GM21390 (cell line): Measurements from ENCODE around the gene FAF1.
"Not testable (repeated sequence)": the region's sequence is repeated elsewhere in the genome, so short reads cannot be mapped to it uniquely, and the experiment has no call there.

ENCODE experiments used
- ATAC-seq: cut with Tn5 transposase; IDR thresholded peaks from one replicate; pipeline ENCODE4 v1.9.1; 2021; ENCODE audit not compliant: unreplicated experiment

Gene FAF1

DNA sequence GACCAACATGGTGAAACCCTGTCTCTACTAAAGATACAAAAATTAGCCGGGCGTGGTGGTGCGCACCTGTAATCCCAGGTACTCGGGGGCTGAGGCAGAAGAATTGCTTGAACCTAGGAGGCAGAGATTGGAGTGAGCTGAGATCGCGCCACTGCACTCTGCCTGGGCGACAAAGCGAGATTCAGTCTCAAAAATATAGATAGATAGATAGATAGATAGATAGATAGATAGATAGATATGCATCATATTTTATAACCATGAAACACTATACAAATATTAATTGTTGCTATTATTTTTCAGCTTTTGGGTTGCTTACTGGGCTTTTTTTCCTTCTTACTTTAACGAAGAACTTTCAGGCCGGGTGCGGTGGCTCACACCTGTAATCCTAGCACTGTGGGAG, 4.8 kb upstream of the FAF1 start:
- ATAC-seq: no peak

DNA sequence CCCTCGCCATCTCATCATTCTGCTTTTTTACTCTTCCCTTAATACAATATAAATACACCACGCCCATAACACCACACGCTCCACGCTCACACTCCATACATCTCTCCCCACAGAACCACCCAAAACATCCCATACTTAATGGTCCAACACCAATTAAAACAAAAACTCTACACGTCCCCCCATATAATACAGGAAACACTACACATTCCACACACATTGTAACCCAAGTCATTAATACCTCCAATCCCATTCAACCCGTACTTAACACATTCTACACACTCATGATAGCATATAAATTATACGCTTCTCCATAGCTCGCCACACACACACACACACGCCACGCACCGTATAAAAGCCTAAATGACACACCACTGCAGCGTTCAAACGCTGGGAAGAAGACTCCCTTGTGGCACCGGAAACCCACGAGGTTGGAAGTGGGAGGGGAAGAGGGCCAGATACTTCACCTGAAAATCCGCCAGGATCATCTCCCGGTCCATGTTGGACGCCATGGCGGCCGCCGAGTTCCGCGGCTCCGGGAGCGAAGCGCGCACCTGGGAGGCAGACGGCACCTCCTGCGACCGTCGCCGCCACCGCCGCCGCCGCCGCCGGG, 659 bp downstream of the FAF1 start:
- ATAC-seq: peak; percentile 8

GRCh38 chr1:50955116-50955515, 5.0 kb downstream of the FAF1 start:
- no peak for ATAC-seq

GRCh38 chr1:50952566-50952965, 7.5 kb downstream of the FAF1 start:
- ATAC-seq: not testable (repeated sequence)

GRCh38 chr1:50950396-50950795, 9.7 kb downstream of the FAF1 start:
- ATAC-seq: no peak

GRCh38 chr1:50949286-50949982, 10.6 kb downstream of the FAF1 start:
- no peak for ATAC-seq

DNA sequence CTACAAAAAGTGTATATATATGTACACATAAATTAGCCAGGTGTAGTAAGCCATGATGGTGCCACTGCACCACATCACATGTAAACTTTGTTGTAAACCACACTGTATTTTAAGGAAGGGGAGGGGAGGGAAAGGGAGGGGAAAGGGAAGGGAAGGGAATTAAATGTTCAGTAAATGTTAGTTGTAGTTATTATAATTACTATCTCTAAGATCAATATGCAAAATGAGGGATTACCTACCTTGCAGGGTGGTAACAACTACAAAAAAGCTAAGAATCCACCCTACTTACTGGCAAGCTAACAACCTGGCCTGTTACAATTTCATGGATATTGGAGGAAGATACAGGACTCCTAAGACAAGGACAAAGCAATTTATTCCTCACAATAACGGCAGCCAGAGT, 17.7 kb downstream of the FAF1 start:
- no peak for ATAC-seq

DNA sequence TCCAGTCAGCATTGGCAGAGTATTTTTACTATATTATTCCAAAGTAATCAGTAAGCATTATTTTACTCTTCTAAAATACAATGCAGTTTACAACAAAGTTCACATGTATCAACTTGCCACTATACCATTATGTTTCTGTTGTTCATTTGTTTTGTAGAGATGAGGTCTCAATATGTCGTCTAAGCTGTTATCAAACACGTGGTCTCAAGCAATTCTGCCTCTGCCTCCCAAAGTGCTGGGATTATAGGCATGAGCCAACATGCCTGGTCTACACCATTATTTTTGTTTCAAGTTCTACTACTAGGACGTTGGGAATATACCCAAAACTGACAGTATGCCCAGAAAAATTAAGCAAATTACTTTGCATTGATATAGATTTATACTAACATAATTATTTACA, 19.8 kb downstream of the FAF1 start:
- no peak for ATAC-seq

DNA sequence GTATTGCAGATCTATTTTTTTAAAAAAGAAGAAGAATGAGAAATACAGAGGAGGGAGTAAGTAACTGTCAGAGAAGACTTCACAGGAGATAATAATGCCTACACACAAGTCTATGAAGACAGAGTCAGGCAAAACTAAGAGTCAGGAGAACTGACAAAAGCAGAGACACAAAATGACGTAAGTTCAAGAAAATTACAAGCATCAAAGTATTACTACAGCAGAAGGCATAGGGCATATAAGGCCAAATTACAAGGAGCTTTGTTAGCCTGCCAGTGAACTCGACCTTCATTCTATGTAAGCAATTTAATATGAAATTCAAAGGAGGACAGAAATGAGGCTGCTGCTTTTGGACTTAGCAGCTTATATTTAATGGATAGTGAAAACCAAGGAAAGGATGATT, 23.7 kb downstream of the FAF1 start:
- no peak for ATAC-seq

DNA sequence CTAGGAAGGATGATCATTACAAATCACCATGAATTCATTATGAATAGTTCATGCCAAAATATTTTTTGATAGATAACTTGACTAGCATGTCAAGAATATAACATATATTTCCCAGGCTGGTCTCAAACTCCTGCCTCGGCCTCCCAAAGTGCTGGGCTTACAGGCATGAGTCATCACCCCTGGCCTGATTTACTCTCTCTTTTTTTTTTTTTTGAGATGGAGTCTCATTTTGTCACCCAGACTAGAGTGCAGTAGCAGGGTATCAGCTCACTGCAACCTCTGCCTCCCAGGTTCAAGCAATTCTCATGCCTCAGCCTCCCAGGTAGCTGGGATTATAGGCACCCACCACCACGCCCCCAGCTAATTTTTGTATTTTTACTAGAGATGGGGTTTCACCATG, 24.8 kb downstream of the FAF1 start:
- not testable (repeated sequence) for ATAC-seq

- no peak for ATAC-seq
These were observed 25.2 kb downstream of the FAF1 start for GRCh38 chr1:50934838-50935237.

- ATAC-seq: not testable (repeated sequence)
These were observed 26.3 kb downstream of the FAF1 start for GRCh38 chr1:50933770-50934169.

DNA sequence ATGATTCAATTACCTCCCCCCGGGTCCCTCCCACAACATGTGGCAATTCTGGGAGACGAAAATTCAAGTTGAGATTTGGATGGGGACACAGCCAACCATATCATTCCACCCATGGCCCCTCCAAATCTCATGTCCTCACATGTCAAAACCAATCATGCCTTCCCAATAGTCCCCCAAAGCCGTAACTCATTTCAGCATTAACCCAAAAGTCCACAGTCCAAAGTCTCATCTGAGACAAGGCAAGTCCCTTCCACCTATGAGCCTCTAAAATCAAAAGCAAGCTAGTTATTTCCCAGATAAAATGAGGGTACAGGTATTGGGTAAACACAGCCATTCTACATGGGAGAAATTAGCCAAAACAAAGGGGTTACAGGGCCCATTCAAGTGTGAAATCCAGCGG, 28.0 kb downstream of the FAF1 start:
- ATAC-seq: not testable (repeated sequence)

DNA sequence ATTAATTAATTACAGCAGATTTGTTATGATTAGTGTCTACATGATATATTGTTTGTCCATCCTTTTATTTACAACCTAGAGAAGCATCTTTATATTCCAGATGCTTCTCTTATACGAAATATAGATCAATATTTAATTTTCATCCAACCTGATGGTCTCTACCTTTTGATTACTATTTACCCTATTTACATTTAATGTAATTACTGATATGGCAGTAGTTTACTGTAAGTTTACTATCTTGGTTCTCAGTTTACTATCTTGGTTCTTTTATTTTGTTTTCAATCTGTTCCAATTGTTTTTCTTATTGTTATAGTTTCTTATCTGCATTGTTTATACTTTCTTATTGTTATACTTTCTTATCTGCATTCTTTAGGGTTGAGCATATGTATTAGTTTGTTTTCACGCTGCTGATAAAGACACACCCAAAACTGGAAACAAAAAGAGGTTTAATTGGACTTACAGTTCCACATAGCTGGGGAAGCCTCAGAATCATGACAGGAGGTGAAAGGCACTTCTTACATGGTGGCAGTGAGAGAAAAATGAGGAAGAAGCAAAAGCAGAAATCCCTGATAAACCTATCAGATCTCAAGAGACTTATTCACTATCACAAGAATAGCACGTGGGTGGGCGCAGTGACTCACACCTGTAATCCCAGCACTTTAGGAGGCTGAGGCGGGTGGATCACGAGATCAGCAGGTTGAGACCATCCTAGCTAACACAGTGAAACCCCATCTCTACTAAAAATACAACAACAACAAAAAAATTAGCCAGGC, 28.9 kb downstream of the FAF1 start:
- no peak for ATAC-seq

DNA sequence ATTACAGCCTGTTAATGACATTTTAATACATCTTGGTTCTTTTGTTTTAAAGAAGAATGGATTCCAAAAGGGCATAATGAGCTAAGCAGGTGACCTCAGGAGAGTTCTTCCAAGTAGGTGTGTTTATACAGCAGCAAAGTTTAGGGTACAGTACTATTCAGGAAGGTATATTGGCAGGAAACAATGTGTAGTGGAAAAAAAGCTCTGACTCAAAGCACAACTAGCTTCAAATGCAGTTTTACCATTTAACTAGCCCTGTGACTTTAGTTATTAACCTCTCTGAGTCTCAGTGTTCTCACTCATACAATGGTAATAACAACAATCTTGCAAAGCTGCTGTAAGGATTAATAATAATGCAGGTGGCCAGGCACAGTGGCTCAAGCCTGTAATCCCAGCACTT, 29.9 kb downstream of the FAF1 start:
- peak; percentile 67 for ATAC-seq

- no peak for ATAC-seq
These were observed 30.6 kb downstream of the FAF1 start for GRCh38 chr1:50929376-50929958.

DNA sequence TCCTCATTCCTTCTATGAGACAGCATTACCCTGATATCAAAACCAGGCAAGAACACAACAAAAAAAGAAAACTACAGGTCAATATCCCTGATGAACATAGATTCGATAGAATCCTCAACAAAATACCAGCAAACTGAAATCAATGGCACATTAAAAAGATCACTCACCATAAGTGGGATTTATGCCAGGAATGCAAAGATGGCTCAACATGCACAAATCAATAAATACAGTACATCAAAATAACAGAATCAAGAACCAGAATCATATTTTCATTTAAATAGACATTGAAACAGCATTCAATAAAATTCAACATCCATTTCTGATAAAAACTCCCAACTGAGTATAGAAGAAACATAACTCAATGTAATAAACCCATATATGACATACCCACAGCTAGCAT, 36.5 kb downstream of the FAF1 start:
- ATAC-seq: no peak

- ATAC-seq: no peak
These were observed 39.0 kb downstream of the FAF1 start for GRCh38 chr1:50921029-50921428.

- no peak for ATAC-seq
These were observed 39.7 kb downstream of the FAF1 start for GRCh38 chr1:50920409-50920808.

DNA sequence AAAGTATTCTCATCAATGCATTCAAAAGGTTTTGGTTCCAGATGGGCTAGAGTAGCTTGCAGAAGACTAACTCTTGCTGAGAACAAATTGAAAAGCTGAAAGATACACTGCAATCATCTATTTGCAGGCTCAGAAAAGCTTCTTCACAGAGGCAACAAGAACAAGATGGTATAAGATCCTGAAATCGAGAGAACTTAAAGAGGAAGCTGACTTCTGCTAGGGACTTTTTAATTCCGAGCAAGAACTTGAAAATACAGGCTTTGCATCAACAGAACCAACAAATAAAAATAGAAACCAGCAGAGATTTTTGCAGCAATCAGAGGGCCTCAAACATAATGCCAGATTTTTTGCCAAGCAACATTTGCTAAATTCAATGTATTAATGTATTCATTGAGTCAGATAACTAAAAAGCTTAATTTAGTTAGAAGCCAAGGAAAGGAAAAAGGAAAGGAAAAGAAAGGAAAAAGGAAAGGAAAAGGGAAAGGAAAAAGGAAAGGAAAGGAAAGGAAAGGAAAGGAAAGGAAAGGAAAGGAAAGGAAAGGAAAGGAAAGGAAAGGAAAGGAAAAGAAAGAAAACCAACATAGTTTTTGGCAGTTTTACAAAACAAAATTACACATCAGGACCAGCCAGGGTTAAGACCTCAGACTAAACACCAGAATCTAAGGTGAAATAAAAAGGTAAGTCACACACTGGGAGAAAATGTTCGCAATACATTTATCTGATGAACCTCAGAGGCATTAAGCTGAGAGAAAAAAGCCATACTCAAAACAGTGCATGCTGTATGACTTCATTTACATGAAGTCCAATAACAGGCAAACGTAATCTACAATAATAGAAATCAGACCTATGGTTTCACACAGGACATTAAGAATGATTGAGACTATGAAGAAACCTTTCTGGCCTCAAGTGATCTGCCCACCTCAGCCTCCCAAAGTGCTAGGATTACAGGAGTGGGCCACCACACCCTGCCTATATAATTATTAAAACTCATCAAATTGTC, 42.6 kb downstream of the FAF1 start:
- peak; percentile 77 for ATAC-seq

DNA sequence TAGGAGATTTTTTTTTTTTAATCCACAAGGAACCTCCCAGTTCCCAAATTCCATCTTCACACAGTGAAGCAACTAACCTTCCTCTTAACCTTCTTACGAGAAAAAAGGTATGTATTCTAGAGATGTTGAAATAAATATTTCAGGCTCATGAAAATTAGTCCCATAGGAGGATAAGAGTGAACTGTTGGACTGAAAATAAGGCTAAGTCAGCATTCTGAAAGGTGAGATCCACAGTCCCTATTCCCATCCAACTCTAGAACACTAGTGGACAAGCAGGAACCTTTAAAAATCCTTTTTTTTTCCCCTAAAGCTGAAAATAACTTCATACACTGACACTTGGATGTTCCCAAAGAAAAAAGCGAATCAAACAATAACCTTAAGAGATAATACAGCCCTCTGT, 44.4 kb downstream of the FAF1 start:
- ATAC-seq: no peak
